Duodenal mucosa (tissue), 2 donors: ENCODE measurements around the gene ADCY9.

Source experiments
- H3K27ac ChIP-seq: one replicate; pipeline ENCODE4 v1.7.0; 2013; ENCODE audit warnings: low read depth, low read length
- H3K27me3 ChIP-seq, 2 donors: one replicate each; pipeline ENCODE4 v1.7.0; 2013; ENCODE audit warnings: low read length in 2 of 2, control low read depth in 1 of 2; ENCODE audit not compliant: insufficient read depth in 2 of 2, control insufficient read depth in 1 of 2
- H3K36me3 ChIP-seq, 2 donors: one replicate each; pipeline ENCODE4 v1.7.0; 2013; ENCODE audit warnings: low read length in 2 of 2, control low read depth in 1 of 2; ENCODE audit not compliant: insufficient read depth in 2 of 2, control insufficient read depth in 1 of 2
- H3K4me1 ChIP-seq, 2 donors: one replicate each; pipeline ENCODE4 v1.7.0; 2013; ENCODE audit warnings: low read length in 2 of 2, control low read depth in 1 of 2; ENCODE audit not compliant: insufficient read depth in 2 of 2, control insufficient read depth in 1 of 2
- H3K4me3 ChIP-seq, 2 donors: one replicate each; pipeline ENCODE4 v1.7.0; 2013; ENCODE audit warnings: low read length in 2 of 2, low read depth in 1 of 2
- H3K9ac ChIP-seq, 2 donors: one replicate each; pipeline ENCODE4 v1.7.0; 2013; ENCODE audit warnings: low read length in 2 of 2, low read depth in 1 of 2
- H3K9me3 ChIP-seq, 2 donors: one replicate each; pipeline ENCODE4 v1.7.0; 2013; ENCODE audit warnings: low read length in 2 of 2, control low read depth in 1 of 2; ENCODE audit not compliant: control insufficient read depth in 1 of 2

Gene ADCY9

DNA sequence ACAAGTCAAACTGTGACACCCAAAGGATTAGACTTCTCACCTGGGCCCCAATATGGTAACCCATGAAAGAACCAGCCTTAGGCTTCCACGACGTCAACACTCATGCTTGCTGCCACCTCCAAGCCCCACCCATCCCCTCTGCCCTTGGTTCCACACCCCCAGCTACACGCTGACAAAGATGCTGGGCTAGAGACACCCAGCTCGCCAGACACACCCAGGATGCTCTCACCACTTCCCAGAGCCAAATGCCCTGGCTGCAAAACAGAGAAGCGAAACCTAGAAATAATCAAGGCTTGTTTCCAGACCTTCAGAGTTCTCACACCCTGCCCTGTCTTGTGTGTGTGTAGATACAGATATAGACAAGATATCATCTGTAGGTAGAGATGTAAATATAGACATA lies 26.0 kb upstream of the ADCY9 start:
- no peaks in the 10 kb centered on the region for H3K36me3 ChIP-seq
- no peak overlapping the region for H3K27ac ChIP-seq
- H3K27me3 ChIP-seq = no peaks in the 10 kb centered on the region
- H3K9me3 ChIP-seq = peaks cover 3 to 7% of the 10 kb centered on the region in 2 donors
- no peaks in the 10 kb centered on the region for H3K4me1 ChIP-seq
- H3K9ac ChIP-seq = no peak overlapping the region
- no peak overlapping the region for H3K4me3 ChIP-seq

DNA sequence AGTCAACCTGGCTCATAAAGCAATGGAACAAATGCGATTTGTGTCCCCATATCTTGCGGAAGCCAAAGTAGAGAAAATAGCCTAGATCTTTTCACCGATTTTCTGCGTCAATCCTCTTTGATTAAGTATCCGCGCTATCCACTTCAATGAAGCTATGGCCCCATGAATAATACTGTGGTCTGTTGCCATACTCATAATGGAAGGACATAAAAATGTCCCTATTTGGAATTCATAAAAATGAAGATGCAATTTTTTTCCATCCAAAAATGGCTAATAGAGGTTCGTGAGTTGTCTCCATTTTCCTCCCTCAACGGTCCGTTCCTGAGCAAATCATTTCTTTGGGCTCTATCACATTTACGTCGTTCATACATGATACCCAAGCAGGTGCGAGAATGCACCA lies 25.4 kb upstream of the ADCY9 start:
- H3K4me3 ChIP-seq = no peak overlapping the region
- no peak overlapping the region for H3K27ac ChIP-seq
- no peak overlapping the region for H3K9ac ChIP-seq
- H3K36me3 ChIP-seq = no peaks in the 10 kb centered on the region
- peaks cover 3 to 7% of the 10 kb centered on the region in 2 donors for H3K9me3 ChIP-seq
- H3K27me3 ChIP-seq = no peaks in the 10 kb centered on the region
- no peaks in the 10 kb centered on the region for H3K4me1 ChIP-seq

DNA sequence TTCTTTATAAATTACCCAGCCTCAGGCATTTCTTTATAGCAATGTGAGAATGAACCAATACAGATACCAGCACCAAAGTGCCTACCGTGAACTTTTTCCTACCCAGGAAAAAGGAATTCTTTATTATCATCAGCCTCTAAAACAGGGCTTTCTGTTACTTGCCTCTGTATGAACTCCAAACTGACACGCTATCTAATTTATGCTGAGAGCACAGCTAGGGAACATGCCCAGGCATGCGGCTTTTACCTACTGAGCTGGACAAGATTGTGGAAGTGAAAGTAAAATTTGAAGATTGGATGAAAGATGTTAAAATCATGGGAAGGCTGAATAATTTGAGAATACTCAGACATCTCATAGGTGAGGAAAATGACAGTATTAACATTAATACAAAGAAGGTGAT lies 24.4 kb upstream of the ADCY9 start:
- Histone ChIP-seq H3K36me3 (no peaks in the 10 kb centered on the region), H3K27me3 (no peaks in the 10 kb centered on the region), H3K4me1 (peaks cover 6 to 9% of the 10 kb centered on the region in 2 donors), H3K9ac (no peak overlapping the region), H3K27ac (no peak overlapping the region), H3K4me3 (no peak overlapping the region), H3K9me3 (peaks cover 3 to 7% of the 10 kb centered on the region in 2 donors)

DNA sequence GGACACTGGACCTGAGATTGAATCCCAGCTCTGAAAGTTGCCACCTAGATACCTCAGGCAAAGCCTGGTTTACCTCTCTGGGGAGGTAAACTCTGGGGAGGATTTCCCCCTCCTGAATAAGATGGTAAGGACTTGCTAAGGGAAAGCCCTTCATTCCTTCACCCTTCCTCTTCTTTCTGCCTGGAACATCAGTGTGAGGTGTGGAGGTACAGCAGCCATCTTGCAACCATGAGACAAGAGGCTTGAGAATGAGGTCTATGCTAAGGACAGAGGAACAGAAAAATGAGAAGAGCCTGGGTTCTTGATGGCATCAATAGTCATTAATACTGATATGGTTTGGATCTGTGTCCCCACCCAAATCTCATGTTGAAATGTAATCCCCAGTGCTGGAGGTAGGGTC lies 23.7 kb upstream of the ADCY9 start:
- Histone ChIP-seq H3K27me3 (no peaks in the 10 kb centered on the region), H3K9ac (no peak overlapping the region), H3K36me3 (no peaks in the 10 kb centered on the region), H3K27ac (no peak overlapping the region), H3K4me1 (peaks cover 6 to 9% of the 10 kb centered on the region in 2 donors), H3K4me3 (no peak overlapping the region), H3K9me3 (peaks cover 3 to 7% of the 10 kb centered on the region in 2 donors)

DNA sequence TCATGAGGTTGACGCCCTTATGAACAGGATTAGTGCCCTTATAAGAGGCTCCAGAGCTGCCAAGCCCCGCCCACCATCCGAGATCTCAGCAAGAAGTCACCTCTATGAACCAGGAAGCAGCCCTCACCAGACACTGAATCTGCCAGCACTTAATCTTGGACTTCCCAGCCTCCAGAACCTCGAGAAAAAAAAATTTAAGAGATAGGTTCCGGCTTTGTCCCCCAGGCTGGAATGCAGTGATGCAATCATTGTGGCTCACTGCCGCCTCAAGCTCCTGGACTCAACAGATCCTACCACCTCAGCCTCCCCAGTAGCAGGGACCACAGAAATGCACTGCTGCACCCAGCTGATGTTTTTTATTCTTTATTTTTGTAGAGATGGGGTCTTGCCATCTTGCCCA lies 22.5 kb upstream of the ADCY9 start:
- Histone ChIP-seq H3K4me3 (no peak overlapping the region), H3K9me3 (peaks cover 3 to 7% of the 10 kb centered on the region in 2 donors), H3K36me3 (no peaks in the 10 kb centered on the region), H3K4me1 (peaks cover 6 to 9% of the 10 kb centered on the region in 2 donors), H3K9ac (no peak overlapping the region), H3K27ac (no peak overlapping the region), H3K27me3 (no peaks in the 10 kb centered on the region)

DNA sequence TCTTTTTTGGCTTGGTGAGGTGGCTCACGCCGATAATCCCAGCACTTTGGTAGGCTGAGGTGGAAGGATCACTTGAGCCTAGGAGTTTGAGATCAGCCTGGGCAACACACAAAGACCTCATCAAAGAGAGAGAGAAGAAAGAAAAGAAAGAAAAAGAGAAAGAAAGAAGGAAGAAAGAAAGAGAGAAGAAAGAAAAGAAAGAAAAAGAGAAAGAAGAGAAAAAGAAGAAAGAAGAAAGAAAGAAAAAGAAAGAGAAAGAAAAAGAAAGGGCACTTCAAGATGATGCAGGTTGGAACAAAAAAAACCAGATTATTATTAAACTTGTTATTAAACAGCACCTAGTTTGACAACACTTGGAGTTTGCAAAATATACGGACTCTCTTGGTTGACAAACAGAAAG lies 21.2 kb upstream of the ADCY9 start:
- H3K9ac ChIP-seq = no peak overlapping the region
- H3K27ac ChIP-seq = no peak overlapping the region
- no peaks in the 10 kb centered on the region for H3K27me3 ChIP-seq
- peaks cover 6 to 9% of the 10 kb centered on the region in 2 donors for H3K4me1 ChIP-seq
- no peak overlapping the region for H3K4me3 ChIP-seq
- H3K36me3 ChIP-seq = no peaks in the 10 kb centered on the region
- H3K9me3 ChIP-seq = peaks cover 3 to 7% of the 10 kb centered on the region in 2 donors

DNA sequence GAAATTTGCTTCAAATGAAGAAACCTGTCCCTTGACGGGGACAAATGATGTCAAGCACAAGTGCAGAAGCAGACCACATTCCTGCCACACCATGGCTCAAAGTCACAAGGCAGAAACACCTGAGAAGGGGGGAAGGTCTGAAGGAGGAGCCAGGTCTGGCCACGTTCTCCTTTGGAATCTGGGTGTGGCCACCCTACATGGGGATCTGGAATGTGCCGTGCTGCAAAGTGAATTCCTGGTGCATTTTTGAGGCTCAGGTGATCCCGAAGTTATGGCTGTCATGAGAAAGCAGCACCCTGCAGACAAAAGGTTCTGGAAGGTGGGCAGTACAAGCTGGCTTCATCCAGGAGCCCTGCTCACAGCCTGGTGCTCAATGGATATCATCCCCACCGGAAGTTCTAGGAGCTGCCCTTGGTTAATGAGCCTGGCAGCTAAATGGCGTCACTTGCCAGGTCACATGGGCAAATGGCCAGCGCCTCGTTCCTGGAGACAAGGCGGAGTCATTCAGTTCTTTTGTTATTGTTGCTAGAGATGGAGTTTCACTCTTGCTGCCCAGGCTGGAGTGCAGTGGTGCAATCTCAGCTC lies 20.1 kb upstream of the ADCY9 start:
- H3K4me3 ChIP-seq = peak overlapping the region; percentile 53 to 54
- no peaks in the 10 kb centered on the region for H3K36me3 ChIP-seq
- H3K9me3 ChIP-seq = peaks cover 3 to 7% of the 10 kb centered on the region in 2 donors
- peak overlapping the region in 1 of 2 donors; percentile 12 for H3K9ac ChIP-seq
- peaks cover 6 to 9% of the 10 kb centered on the region in 2 donors for H3K4me1 ChIP-seq
- peak overlapping the region; percentile 28 for H3K27ac ChIP-seq
- H3K27me3 ChIP-seq = no peaks in the 10 kb centered on the region

DNA sequence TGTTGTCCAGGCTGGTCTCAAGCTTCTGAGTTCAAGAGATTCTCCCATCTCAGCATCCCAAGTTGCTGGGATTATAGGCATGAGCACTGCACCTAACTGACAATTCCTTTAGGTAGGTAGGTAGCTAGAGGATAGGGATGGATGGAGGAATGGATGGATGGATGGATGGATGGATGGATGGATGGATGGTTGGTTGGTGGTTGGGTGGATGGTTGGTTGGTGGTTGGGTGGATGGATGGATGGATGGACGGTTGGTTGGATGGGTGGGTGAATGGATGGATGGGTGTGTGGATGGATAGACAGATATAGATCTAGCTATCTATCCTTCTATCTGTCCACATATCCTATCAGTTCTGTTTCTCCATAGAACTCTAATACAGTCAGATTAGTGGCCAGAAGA lies 19.3 kb upstream of the ADCY9 start:
- Histone ChIP-seq H3K4me3 (no peak overlapping the region), H3K9me3 (peaks cover 3 to 7% of the 10 kb centered on the region in 2 donors), H3K27me3 (no peaks in the 10 kb centered on the region), H3K36me3 (no peaks in the 10 kb centered on the region), H3K4me1 (peaks cover 6 to 9% of the 10 kb centered on the region in 2 donors), H3K27ac (no peak overlapping the region), H3K9ac (no peak overlapping the region)

DNA sequence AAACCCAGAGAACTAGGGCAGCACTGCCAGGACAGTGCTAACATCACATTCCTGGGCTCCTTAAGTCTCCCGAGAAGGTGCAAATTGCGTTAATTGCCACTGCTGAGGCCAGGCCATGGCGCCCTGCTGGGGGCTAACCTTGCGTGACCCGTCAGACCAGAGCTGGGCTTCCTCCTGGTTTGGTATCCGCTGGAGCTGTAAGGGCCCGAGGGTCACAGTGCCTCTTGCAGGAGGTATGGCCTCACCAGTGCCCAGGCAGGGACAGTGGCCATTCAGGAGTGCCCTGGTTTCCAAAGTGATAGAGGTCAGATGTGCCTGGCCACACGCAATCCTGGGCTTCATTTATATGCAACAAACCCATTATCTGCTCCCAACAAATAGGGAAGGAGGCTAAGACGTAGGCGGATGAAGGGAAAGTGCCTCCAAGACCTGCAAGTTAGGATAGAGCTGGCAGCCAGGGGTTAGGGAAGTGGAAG lies 17.7 kb upstream of the ADCY9 start:
- Histone ChIP-seq H3K9me3 (peaks cover 2 to 5% of the 10 kb centered on the region in 2 donors), H3K9ac (no peak overlapping the region), H3K36me3 (no peaks in the 10 kb centered on the region), H3K4me3 (no peak overlapping the region), H3K27me3 (no peaks in the 10 kb centered on the region), H3K27ac (no peak overlapping the region), H3K4me1 (peaks cover 6 to 9% of the 10 kb centered on the region in 2 donors)

DNA sequence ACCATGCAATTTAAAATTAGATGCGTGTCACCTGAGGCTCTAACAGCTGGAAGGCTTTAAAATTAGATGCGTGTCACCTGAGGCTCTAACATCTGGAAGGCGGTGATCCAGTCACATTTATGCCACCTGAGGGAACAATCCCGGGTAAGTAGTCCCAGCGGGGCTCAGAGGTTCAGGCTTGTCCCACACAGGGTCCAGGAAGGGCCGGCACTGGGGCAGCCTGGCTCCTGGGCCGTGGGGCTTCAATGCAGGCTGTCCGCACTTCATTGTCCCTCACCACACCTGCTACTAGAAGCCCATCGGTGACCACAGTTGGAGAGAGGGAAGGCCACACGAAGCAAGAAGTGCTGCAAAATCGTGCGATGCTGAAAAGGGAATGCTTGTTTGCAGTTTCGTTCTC lies 15.4 kb upstream of the ADCY9 start:
- no peak overlapping the region for H3K9ac ChIP-seq
- H3K4me1 ChIP-seq = peaks cover 6 to 9% of the 10 kb centered on the region in 2 donors
- no peaks in the 10 kb centered on the region for H3K27me3 ChIP-seq
- no peak overlapping the region for H3K4me3 ChIP-seq
- H3K36me3 ChIP-seq = no peaks in the 10 kb centered on the region
- H3K27ac ChIP-seq = no peak overlapping the region
- H3K9me3 ChIP-seq = no peaks in the 10 kb centered on the region
